IgD-negative memory B cell (primary cell): ENCODE data around the gene TMEM117. TPM values are rescaled to one million over a fixed set of nuclear protein-coding genes. Genes with fewer than 3 reads are reported as not detected.
A peak's percentile ranks its signal among the peaks of the same experiment; 100 is the strongest.
"Not testable (repeated sequence)": the region's sequence is repeated elsewhere in the genome, so short reads cannot be mapped to it uniquely, and the experiment has no call there.

Source experiments
- H3K27ac Mint-ChIP-seq, 3 donors: one replicate each; pipeline ENCODE4 v1.8.0; 2020 to 2022; ENCODE audit warnings: mild to moderate bottlenecking in 3 of 3, mixed read lengths in 3 of 3, moderate library complexity in 1 of 3
- H3K27me3 Mint-ChIP-seq: one replicate; pipeline ENCODE4 v1.8.0; 2021; ENCODE audit warnings: mixed read lengths
- H3K36me3 Mint-ChIP-seq: one replicate; pipeline ENCODE4 v1.8.0; 2020; ENCODE audit warnings: mild to moderate bottlenecking, mixed read lengths
- H3K4me1 Mint-ChIP-seq, 3 donors: one replicate each; pipeline ENCODE4 v1.8.0; 2020 to 2022; ENCODE audit warnings: mixed read lengths in 3 of 3, mild to moderate bottlenecking in 1 of 3
- H3K4me3 Mint-ChIP-seq, 4 donors: one replicate each; pipeline ENCODE4 v1.8.0; 2020 to 2022; ENCODE audit warnings: mild to moderate bottlenecking in 4 of 4, mixed read lengths in 4 of 4, moderate library complexity in 3 of 4
- H3K9me3 Mint-ChIP-seq, 3 donors: one replicate each; pipeline ENCODE4 v1.8.0; 2020 to 2021; ENCODE audit warnings: mixed read lengths in 3 of 3, mild to moderate bottlenecking in 1 of 3
- polyA plus RNA-seq: library from polyadenylated mRNA; unstranded; fragments of 300-500 nt; fragmentation: Illumina TruSeq; gene quantifications from one replicate; pipeline ENCODE4 v1.2.3, GENCODE V29; 2021

Gene TMEM117
- polyA plus RNA-seq, 1 donor from 2014 or later: 4.4 TPM

DNA sequence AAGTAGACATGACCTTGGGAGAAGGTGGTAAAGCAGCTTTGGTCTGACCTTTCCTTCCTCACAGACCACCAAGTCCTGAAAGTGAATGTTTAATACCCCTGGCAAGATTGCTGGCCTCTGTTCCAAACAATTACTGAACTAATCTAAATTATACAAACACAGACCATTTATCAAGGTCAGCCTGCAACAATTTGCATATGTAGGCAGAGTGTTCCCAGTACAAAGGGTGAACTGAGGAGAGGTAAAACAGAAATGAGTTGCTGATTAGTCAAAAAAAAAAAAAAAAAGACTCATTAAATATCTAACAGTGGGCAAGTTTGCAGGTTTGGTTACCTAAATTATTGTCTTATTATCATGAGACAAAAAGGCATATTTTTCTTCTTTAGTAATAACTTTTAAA is 506.5 kb downstream of the TMEM117 start:
- no peak overlapping the region for H3K27ac Mint-ChIP-seq
- H3K27me3 Mint-ChIP-seq: no peaks in the 10 kb centered on the region
- no peaks in the 10 kb centered on the region for H3K36me3 Mint-ChIP-seq
- no peaks in the 10 kb centered on the region for H3K4me1 Mint-ChIP-seq
- no peaks in the 10 kb centered on the region for H3K9me3 Mint-ChIP-seq
- no peak overlapping the region for H3K4me3 Mint-ChIP-seq

- H3K36me3 Mint-ChIP-seq: peaks cover 4% of the 10 kb centered on the region
- no peak overlapping the region for H3K27ac Mint-ChIP-seq
- H3K27me3 Mint-ChIP-seq: no peaks in the 10 kb centered on the region
- peaks cover 0 to 5% (median 0%) of the 10 kb centered on the region in 3 donors for H3K4me1 Mint-ChIP-seq
- no peaks in the 10 kb centered on the region for H3K9me3 Mint-ChIP-seq
- no peak overlapping the region for H3K4me3 Mint-ChIP-seq
These were observed 511.3 kb downstream of the TMEM117 start for GRCh38 chr12:44347145-44347544.

- Mint-ChIP-seq H3K36me3 (peaks cover 2% of the 10 kb centered on the region), H3K9me3 (peaks cover 0 to 5% (median 3%) of the 10 kb centered on the region in 3 donors), H3K4me1 (no peaks in the 10 kb centered on the region), H3K4me3 (no peak overlapping the region), H3K27me3 (no peaks in the 10 kb centered on the region), H3K27ac (no peak overlapping the region)
These were observed 521.6 kb downstream of the TMEM117 start for GRCh38 chr12:44357494-44357893.

DNA sequence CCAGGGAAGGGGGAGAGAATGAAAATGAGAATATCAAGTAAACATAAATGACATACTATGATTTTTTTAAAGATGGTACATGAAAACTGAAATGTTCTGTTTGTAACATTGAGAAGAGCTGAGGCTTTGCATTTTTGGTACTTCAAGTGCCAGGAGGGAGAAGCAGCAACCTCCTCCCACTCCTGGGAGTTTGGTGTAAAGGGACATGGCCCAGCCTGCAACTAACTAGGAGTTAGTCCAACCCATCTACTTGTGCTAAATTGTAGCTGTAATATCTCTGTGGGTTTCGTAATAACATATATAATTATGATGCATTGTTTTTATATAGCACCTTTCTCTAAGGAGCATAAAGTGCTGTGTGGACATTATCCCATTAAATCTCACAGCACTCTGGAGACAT is 522.8 kb downstream of the TMEM117 start:
- Mint-ChIP-seq H3K4me1 (no peaks in the 10 kb centered on the region), H3K4me3 (no peak overlapping the region), H3K27me3 (no peaks in the 10 kb centered on the region), H3K27ac (no peak overlapping the region), H3K9me3 (peaks cover 0 to 5% (median 3%) of the 10 kb centered on the region in 3 donors), H3K36me3 (peaks cover 2% of the 10 kb centered on the region)

DNA sequence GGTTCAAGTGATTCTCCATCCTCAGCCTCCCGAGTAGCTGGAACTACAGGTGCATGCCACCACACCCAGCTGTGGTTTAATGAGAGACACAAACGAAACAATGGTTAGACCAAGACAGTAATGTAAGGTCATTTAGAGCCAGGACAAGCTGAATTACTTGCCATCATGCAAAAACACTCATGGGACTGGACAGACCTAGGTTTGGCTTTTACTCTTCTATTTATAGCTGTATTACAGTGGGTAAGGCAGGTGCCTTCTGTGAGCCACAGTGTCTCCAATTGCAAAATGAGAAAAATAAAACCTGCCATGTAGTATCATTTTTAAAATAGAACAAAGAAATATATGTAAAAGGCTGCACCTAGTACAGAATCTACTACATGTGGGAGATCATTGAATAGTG is 527.1 kb downstream of the TMEM117 start:
- Mint-ChIP-seq H3K4me1 (peaks cover 0 to 2% (median 0%) of the 10 kb centered on the region in 3 donors), H3K27ac (no peak overlapping the region), H3K4me3 (no peak overlapping the region), H3K9me3 (no peaks in the 10 kb centered on the region), H3K27me3 (no peaks in the 10 kb centered on the region), H3K36me3 (no peaks in the 10 kb centered on the region)

DNA sequence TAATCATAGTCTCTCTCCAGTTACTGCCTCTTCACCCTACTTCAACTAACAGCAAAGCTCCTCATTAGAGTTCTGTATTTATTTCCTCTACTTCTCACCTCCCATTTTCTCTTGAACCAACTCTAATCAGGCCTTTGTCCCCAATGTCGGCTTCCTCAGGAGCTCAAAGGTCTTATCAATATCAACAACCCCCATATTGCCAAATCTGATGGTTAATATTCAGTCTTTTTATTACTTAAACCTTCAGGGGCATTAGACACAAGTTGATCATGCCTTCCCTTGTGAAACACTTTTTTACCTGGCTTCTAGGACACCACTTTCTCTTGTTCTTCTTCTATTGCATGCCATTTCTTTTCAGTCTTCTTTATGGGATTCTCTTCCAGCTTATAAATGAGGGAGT is 531.3 kb downstream of the TMEM117 start:
- Mint-ChIP-seq H3K4me3 (no peak overlapping the region), H3K4me1 (peaks cover 0 to 4% (median 0%) of the 10 kb centered on the region in 3 donors), H3K36me3 (no peaks in the 10 kb centered on the region), H3K9me3 (no peaks in the 10 kb centered on the region), H3K27me3 (no peaks in the 10 kb centered on the region), H3K27ac (peak overlapping the region in 1 of 3 donors; percentile 48)

- peaks cover 0 to 2% (median 0%) of the 10 kb centered on the region in 3 donors for H3K9me3 Mint-ChIP-seq
- H3K36me3 Mint-ChIP-seq: no peaks in the 10 kb centered on the region
- peaks cover 0 to 6% (median 0%) of the 10 kb centered on the region in 3 donors for H3K4me1 Mint-ChIP-seq
- H3K4me3 Mint-ChIP-seq: no peak overlapping the region
- H3K27me3 Mint-ChIP-seq: no peaks in the 10 kb centered on the region
- H3K27ac Mint-ChIP-seq: no peak overlapping the region
These were observed 532.0 kb downstream of the TMEM117 start for GRCh38 chr12:44367916-44368315.

- H3K4me3 Mint-ChIP-seq: no peak overlapping the region
- no peaks in the 10 kb centered on the region for H3K27me3 Mint-ChIP-seq
- H3K27ac Mint-ChIP-seq: no peak overlapping the region
- H3K9me3 Mint-ChIP-seq: peaks cover 0 to 2% (median 0%) of the 10 kb centered on the region in 3 donors
- peaks cover 3% of the 10 kb centered on the region for H3K36me3 Mint-ChIP-seq
- peaks cover 4 to 19% (median 4%) of the 10 kb centered on the region in 3 donors for H3K4me1 Mint-ChIP-seq
These were observed 534.1 kb downstream of the TMEM117 start for GRCh38 chr12:44369998-44370397.

DNA sequence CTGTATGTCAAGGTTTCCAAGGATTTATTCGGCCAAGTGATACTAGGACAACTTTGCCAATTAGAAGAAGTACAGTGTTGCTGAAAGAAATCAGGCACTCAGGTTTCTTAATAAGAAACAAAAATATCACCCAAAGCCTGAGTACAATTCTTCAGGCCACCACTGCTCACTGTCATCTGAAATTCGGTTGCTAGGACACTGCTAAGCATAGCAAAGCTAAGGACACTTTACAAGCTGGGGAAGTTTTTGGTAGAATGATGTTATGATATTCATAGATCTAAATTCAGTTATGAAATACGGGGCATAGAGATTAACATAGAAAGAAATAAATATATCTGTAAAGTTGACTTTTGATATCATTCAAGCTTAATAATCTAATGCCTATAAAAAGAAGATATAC is 535.1 kb downstream of the TMEM117 start:
- H3K27me3 Mint-ChIP-seq: no peaks in the 10 kb centered on the region
- H3K27ac Mint-ChIP-seq: no peak overlapping the region
- H3K36me3 Mint-ChIP-seq: peaks cover 3% of the 10 kb centered on the region
- H3K4me3 Mint-ChIP-seq: no peak overlapping the region
- peaks cover 0 to 3% (median 0%) of the 10 kb centered on the region in 3 donors for H3K9me3 Mint-ChIP-seq
- H3K4me1 Mint-ChIP-seq: peaks cover 7 to 27% (median 14%) of the 10 kb centered on the region in 3 donors

DNA sequence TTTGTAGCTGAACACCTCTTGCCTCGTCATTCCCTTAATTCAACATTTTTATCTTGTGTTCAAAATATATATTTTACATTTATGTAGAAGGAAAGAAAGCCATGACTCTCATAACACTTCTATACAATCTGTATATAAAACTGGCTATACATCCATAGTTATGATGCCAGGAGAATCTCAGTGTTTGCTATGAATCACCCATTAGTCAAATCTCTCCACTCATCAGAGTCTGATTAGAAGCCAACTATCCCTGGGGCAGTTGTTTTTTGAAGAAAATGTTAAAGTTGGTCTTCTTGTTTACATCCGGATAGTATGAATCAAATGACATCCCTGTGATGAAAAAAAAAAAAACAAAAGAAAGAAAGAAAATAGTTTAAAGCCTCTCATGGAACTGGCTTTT is 536.4 kb downstream of the TMEM117 start:
- Mint-ChIP-seq H3K36me3 (peaks cover 3% of the 10 kb centered on the region), H3K27ac (no peak overlapping the region), H3K9me3 (peaks cover 0 to 3% (median 0%) of the 10 kb centered on the region in 3 donors)

GRCh38 chr12:44375694-44376093 is 539.8 kb downstream of the TMEM117 start:
- Mint-ChIP-seq H3K9me3 (peaks cover 0 to 3% (median 0%) of the 10 kb centered on the region in 3 donors), H3K36me3 (peaks cover 11% of the 10 kb centered on the region), H3K4me3 (peak overlapping the region in 2 of 4 donors; percentile 1 to 61), H3K4me1 (peaks cover 11 to 30% (median 18%) of the 10 kb centered on the region in 3 donors), H3K27ac (no peak overlapping the region), H3K27me3 (no peaks in the 10 kb centered on the region)

More for the DNA sequence above, 536.4 kb downstream of the TMEM117 start:
- no peak overlapping the region for H3K4me3 Mint-ChIP-seq
- H3K27me3 Mint-ChIP-seq: no peaks in the 10 kb centered on the region
- H3K4me1 Mint-ChIP-seq: peaks cover 11 to 34% (median 15%) of the 10 kb centered on the region in 3 donors

GRCh38 chr12:44377443-44378187 is 541.7 kb downstream of the TMEM117 start:
- Mint-ChIP-seq H3K9me3 (peaks cover 0 to 1% (median 0%) of the 10 kb centered on the region in 3 donors), H3K27me3 (no peaks in the 10 kb centered on the region), H3K4me1 (peaks cover 11 to 28% (median 18%) of the 10 kb centered on the region in 3 donors), H3K4me3 (no peak overlapping the region), H3K27ac (no peak overlapping the region), H3K36me3 (peaks cover 13% of the 10 kb centered on the region)

- H3K27me3 Mint-ChIP-seq, H3K27ac Mint-ChIP-seq, H3K36me3 Mint-ChIP-seq, H3K4me3 Mint-ChIP-seq, H3K9me3 Mint-ChIP-seq: not testable (repeated sequence)
- peaks cover 9 to 21% (median 15%) of the 10 kb centered on the region in 3 donors for H3K4me1 Mint-ChIP-seq
These were observed 543.2 kb downstream of the TMEM117 start for GRCh38 chr12:44379113-44379512.

DNA sequence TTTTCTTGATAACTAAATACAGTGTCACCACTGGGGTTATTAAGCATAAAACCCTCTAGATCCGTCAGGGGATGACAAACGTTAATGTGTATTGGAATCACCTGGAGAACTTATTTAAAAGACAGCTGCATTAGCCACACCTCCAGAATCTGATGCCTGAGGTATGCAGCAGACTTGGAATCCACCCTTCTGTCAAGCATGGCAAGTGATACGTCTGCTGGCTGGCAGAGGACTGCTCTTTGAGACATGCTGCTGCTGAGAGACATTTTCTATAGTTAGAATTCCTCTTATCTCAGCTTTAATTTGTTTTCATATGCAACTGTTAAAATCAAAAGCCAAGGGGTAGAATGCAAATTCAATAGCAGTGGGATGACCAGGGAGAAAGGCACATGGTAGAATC is 544.0 kb downstream of the TMEM117 start:
- Mint-ChIP-seq H3K4me1 (peaks cover 8 to 17% (median 15%) of the 10 kb centered on the region in 3 donors), H3K27ac (no peak overlapping the region), H3K27me3 (no peaks in the 10 kb centered on the region), H3K36me3 (peaks cover 10% of the 10 kb centered on the region), H3K9me3 (peaks cover 0 to 1% (median 0%) of the 10 kb centered on the region in 3 donors), H3K4me3 (no peak overlapping the region)

- no peak overlapping the region for H3K4me3 Mint-ChIP-seq
- no peaks in the 10 kb centered on the region for H3K27me3 Mint-ChIP-seq
- H3K27ac Mint-ChIP-seq: no peak overlapping the region
- H3K36me3 Mint-ChIP-seq: peaks cover 10% of the 10 kb centered on the region
- H3K4me1 Mint-ChIP-seq: peaks cover 4 to 9% (median 5%) of the 10 kb centered on the region in 3 donors
- no peaks in the 10 kb centered on the region for H3K9me3 Mint-ChIP-seq
These were observed 545.0 kb downstream of the TMEM117 start for GRCh38 chr12:44380861-44381260.

DNA sequence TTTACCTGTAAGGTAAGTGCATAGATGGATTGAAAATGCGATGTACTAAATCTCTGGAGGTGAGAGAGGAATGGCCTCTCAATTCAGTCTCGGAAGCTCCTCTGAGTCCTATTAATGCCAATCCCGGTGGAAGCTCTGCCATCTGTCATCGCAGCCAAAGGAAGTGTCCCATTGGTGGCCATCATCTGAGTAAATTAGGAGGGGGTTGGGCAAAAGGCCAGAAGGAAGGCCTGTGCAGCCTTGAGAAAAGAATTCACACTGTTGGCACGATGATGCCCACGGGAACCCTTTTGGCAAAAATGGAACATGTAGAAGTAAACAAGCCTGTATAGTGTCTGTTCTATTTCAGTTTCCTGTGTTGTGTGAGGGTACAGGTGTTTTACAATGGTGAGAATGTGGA is 545.5 kb downstream of the TMEM117 start:
- no peak overlapping the region for H3K4me3 Mint-ChIP-seq
- H3K4me1 Mint-ChIP-seq: peaks cover 3 to 4% (median 4%) of the 10 kb centered on the region in 3 donors
- no peak overlapping the region for H3K27ac Mint-ChIP-seq
- H3K36me3 Mint-ChIP-seq: peaks cover 10% of the 10 kb centered on the region
- no peaks in the 10 kb centered on the region for H3K9me3 Mint-ChIP-seq
- no peaks in the 10 kb centered on the region for H3K27me3 Mint-ChIP-seq
